ENCODE results near the gene BANF2.
A peak's percentile ranks its signal among the peaks of the same experiment; 100 is the strongest.
"Not testable (repeated sequence)": the region's sequence is repeated elsewhere in the genome, so short reads cannot be mapped to it uniquely, and the experiment has no call there.

BANF2 gene

GRCh38 chr20:17683218-17684076, 16.3 kb upstream of the BANF2 start:
- DNase-seq, result no peak

GRCh38 chr20:17684077-17684888, 15.5 kb upstream of the BANF2 start:
- DNase-seq, result peak; percentile 9

- DNase-seq, result no peak
Observed at GRCh38 chr20:17685168-17685567, 14.6 kb upstream of the BANF2 start.

- DNase-seq, result no peak
Observed at GRCh38 chr20:17687800-17688199, 12.0 kb upstream of the BANF2 start.

GRCh38 chr20:17688965-17689364, 10.8 kb upstream of the BANF2 start:
- no peak for DNase-seq

GRCh38 chr20:17690144-17690543, 9.6 kb upstream of the BANF2 start:
- DNase-seq, result no peak

GRCh38 chr20:17691758-17692157, 8.0 kb upstream of the BANF2 start:
- DNase-seq, result no peak

- DNase-seq, result no peak
Observed at GRCh38 chr20:17693444-17694001, 6.2 kb upstream of the BANF2 start.

- no peak for DNase-seq
Observed at GRCh38 chr20:17694767-17695166, 5.0 kb upstream of the BANF2 start.

- DNase-seq, result no peak
Observed at GRCh38 chr20:17696287-17696686, 3.5 kb upstream of the BANF2 start.

- no peak for DNase-seq
Observed at GRCh38 chr20:17697171-17697570, 2.6 kb upstream of the BANF2 start.

GRCh38 chr20:17698384-17698783, 1.4 kb upstream of the BANF2 start:
- DNase-seq, result peak; percentile 54

GRCh38 chr20:17700637-17701036, 871 bp downstream of the BANF2 start:
- DNase-seq, result no peak

GRCh38 chr20:17701826-17702225, 2.1 kb downstream of the BANF2 start:
- DNase-seq, result no peak

GRCh38 chr20:17704589-17705317, 5.0 kb downstream of the BANF2 start:
- DNase-seq, result no peak

GRCh38 chr20:17705916-17706315, 6.2 kb downstream of the BANF2 start:
- DNase-seq, result no peak

GRCh38 chr20:17706632-17707031, 6.9 kb downstream of the BANF2 start:
- DNase-seq, result no peak

- DNase-seq, result not testable (repeated sequence)
Observed at GRCh38 chr20:17707951-17708350, 8.2 kb downstream of the BANF2 start.

GRCh38 chr20:17708675-17709360, 9.1 kb downstream of the BANF2 start:
- DNase-seq, result no peak

- DNase-seq, result no peak
Observed at GRCh38 chr20:17709361-17710293, 9.9 kb downstream of the BANF2 start.
